Mammary epithelial cell (primary cell): ENCODE measurements around the gene MIS12.

ENCODE experiments used
- EZH2 ChIP-seq: IDR thresholded peaks from 2 replicates; pipeline ENCODE4 v1.6.1; 2012; ENCODE audit warnings: low read length, inconsistent platforms, borderline replicate concordance
- TF ChIP-seq, protein P1 (sequence below), 2 donors: IDR thresholded peaks in 1 of 2; conservative IDR thresholded peaks in 1 of 2; 2 replicates each; pipeline ENCODE4 v1.5.1; 2011 to 2012; ENCODE audit warnings: inconsistent platforms in 2 of 2, low read length in 2 of 2, mild to moderate bottlenecking in 2 of 2, control low read depth in 1 of 2, low read depth in 1 of 2; ENCODE audit not compliant: insufficient read depth in 1 of 2; ENCODE audit errors: extremely low read depth in 1 of 2

DNA sequence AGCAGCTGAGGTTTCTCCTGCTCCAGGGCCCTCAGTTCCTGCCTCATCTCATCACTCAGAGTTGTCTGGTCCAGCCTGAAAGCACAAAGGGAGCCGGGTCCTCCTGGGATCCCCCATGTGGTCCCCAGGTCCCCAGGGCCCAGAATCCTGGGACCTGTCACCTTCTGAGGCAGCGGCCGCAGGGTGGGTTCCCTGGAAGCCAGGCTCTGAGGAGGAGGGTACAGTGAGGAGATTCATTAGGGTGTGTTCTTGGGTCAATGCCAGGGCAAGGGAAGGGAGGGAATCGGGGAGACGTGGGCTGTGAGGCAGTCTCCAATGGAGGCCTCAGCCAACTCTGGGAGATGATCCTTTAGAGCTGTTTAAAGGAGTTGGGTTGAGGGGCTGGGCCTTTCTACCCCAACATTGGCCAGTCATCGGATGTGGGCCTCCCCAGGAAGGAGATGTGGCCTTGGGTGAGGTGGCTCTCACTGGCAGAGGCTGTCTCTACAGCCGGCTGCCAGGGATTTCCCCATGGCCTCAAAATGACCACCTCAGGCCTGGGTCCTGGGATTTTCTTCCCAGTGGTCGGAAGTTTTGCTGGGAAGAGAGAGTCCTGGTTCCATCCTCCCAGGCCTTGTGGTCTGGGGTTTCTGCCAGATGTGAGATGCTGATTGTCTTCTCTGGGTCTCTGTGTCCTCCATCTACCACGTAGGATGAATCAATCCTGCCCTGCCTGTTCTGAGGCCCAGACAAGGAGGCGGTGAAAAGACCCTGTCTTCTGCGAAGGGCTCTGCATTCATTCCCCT lies 50.7 kb downstream of the MIS12 start:
- TF ChIP-seq, protein P1, sequence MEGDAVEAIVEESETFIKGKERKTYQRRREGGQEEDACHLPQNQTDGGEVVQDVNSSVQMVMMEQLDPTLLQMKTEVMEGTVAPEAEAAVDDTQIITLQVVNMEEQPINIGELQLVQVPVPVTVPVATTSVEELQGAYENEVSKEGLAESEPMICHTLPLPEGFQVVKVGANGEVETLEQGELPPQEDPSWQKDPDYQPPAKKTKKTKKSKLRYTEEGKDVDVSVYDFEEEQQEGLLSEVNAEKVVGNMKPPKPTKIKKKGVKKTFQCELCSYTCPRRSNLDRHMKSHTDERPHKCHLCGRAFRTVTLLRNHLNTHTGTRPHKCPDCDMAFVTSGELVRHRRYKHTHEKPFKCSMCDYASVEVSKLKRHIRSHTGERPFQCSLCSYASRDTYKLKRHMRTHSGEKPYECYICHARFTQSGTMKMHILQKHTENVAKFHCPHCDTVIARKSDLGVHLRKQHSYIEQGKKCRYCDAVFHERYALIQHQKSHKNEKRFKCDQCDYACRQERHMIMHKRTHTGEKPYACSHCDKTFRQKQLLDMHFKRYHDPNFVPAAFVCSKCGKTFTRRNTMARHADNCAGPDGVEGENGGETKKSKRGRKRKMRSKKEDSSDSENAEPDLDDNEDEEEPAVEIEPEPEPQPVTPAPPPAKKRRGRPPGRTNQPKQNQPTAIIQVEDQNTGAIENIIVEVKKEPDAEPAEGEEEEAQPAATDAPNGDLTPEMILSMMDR (conservative IDR thresholded peaks at IDR 0.05 in 1 of 2, IDR thresholded peaks at IDR 0.05 in 1 of 2; ENCODE audit: extremely low read depth in 1 of 2, insufficient read depth in 1 of 2, low read depth in 1 of 2, low read length in 2 of 2): no peak
- no peak for TF ChIP-seq EZH2
